OCI-LY3 (cell line): Measurements from ENCODE around the gene CCDC27.
"Not testable (repeated sequence)": the region's sequence is repeated elsewhere in the genome, so short reads cannot be mapped to it uniquely, and the experiment has no call there.

Experiments used
- H2AFZ ChIP-seq: fragments of 200-600, 300-600 bp; shearing (Covaris generic); 2 replicates; pipeline ENCODE4 v1.6.0; 2014; ENCODE audit warnings: antibody characterized with exemption, low read depth, low read length
- H3K27ac ChIP-seq: fragments of 200-600, 300-600 bp; sonication (generic); 2 replicates; pipeline ENCODE4 v1.5.1; 2014; ENCODE audit warnings: mild to moderate bottlenecking, low read length, moderate library complexity, mixed read lengths
- H3K27me3 ChIP-seq: fragments of 200-600, 300-600 bp; sonication (generic); 2 replicates; pipeline ENCODE4 v1.6.1; 2014; ENCODE audit warnings: low read depth, low read length, mixed read lengths
- H3K36me3 ChIP-seq: fragments of 200-600, 300-600 bp; sonication (generic); replicated peaks from 2 replicates; pipeline ENCODE3; 2014; ENCODE audit warnings: low read depth, low read length, mixed read lengths
- H3K4me1 ChIP-seq: fragments of 300-600, 200-600 bp; sonication (generic); 2 replicates; pipeline ENCODE4 v1.6.1; 2014; ENCODE audit warnings: low read length, mixed read lengths
- H3K4me2 ChIP-seq: fragments of 200-600, 300-600 bp; sonication (generic); 2 replicates; pipeline ENCODE4 v1.6.1; 2014; ENCODE audit warnings: low read length, mixed read lengths
- H3K4me3 ChIP-seq: fragments of 300-600, 200-600 bp; sonication (generic); 2 replicates; pipeline ENCODE4 v1.5.1; 2014; ENCODE audit warnings: antibody characterized with exemption, mild to moderate bottlenecking, low read length, moderate library complexity
- H3K79me2 ChIP-seq: fragments of 300-600, 200-600 bp; shearing (Covaris generic); 2 replicates; pipeline ENCODE4 v1.6.1; 2014; ENCODE audit warnings: mild to moderate bottlenecking, low read length, mixed read lengths
- H3K9ac ChIP-seq: fragments of 300-600, 200-600 bp; shearing (Covaris generic); 2 replicates; pipeline ENCODE4 v1.6.0; 2014; ENCODE audit warnings: mild to moderate bottlenecking, low read length, moderate library complexity
- H3K9me3 ChIP-seq: fragments of 200-600, 300-600 bp; shearing (Covaris generic); 2 replicates; pipeline ENCODE4 v1.6.1; 2014; ENCODE audit warnings: low read length, mixed read lengths; ENCODE audit not compliant: insufficient read depth
- H4K20me1 ChIP-seq: fragments of 200-600, 300-600 bp; sonication (generic); 2 replicates; pipeline ENCODE4 v1.6.1; 2016; ENCODE audit warnings: low read length, mixed read lengths; ENCODE audit not compliant: insufficient read depth
- EZH2phosphoT487 ChIP-seq: fragments of 200-600 bp; shearing (Covaris generic); IDR thresholded peaks from 2 replicates; pipeline ENCODE4 v1.6.1; 2018; ENCODE audit warnings: antibody characterized with exemption, mixed run types, low read depth
- TF ChIP-seq, protein P1 (sequence below): fragments of 200-600, 300-600 bp; sonication (generic); IDR thresholded peaks from 2 replicates; pipeline ENCODE4 v1.5.1; 2014; ENCODE audit warnings: antibody characterized with exemption, low read length, low read depth

CCDC27 gene

GRCh38 chr1:3803905-3804626 is 51.8 kb downstream of the CCDC27 start:
- peaks cover 35% of the 10 kb centered on the region for H3K4me1 ChIP-seq
- peak overlapping the region; percentile 52; the same call in 1 of the 2 replicates for H2AFZ ChIP-seq
- H3K9ac ChIP-seq: peak overlapping the region; percentile 23; the same call in 1 of the 2 replicates
- TF ChIP-seq, protein P1, sequence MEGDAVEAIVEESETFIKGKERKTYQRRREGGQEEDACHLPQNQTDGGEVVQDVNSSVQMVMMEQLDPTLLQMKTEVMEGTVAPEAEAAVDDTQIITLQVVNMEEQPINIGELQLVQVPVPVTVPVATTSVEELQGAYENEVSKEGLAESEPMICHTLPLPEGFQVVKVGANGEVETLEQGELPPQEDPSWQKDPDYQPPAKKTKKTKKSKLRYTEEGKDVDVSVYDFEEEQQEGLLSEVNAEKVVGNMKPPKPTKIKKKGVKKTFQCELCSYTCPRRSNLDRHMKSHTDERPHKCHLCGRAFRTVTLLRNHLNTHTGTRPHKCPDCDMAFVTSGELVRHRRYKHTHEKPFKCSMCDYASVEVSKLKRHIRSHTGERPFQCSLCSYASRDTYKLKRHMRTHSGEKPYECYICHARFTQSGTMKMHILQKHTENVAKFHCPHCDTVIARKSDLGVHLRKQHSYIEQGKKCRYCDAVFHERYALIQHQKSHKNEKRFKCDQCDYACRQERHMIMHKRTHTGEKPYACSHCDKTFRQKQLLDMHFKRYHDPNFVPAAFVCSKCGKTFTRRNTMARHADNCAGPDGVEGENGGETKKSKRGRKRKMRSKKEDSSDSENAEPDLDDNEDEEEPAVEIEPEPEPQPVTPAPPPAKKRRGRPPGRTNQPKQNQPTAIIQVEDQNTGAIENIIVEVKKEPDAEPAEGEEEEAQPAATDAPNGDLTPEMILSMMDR: no peak
- no peak for TF ChIP-seq EZH2phosphoT487
- H3K4me2 ChIP-seq: peak overlapping the region; percentile 85
- H3K27ac ChIP-seq: peak overlapping the region; percentile 35
- H3K36me3 ChIP-seq: no peaks in the 10 kb centered on the region
- H3K79me2 ChIP-seq: no peaks in the 10 kb centered on the region
- H4K20me1 ChIP-seq: no peaks in the 10 kb centered on the region
- H3K4me3 ChIP-seq: peak overlapping the region; percentile 70
- peaks cover 12% of the 10 kb centered on the region for H3K27me3 ChIP-seq
- H3K9me3 ChIP-seq: 0 out of 2 replicates have a peak, but pooled peaks cover 3% of the 10 kb centered on the region

- H3K9me3 ChIP-seq, H3K79me2 ChIP-seq, H3K36me3 ChIP-seq, H4K20me1 ChIP-seq: not testable (repeated sequence)
- Histone ChIP-seq H3K4me2 (peak overlapping the region; percentile 85), H3K27ac (peak overlapping the region; percentile 35), H3K4me1 (peaks cover 35% of the 10 kb centered on the region), H3K9ac (peak overlapping the region; percentile 23; the same call in 1 of the 2 replicates), H2AFZ (peak overlapping the region; percentile 52; the same call in 1 of the 2 replicates), H3K4me3 (peak overlapping the region; percentile 70), H3K27me3 (peaks cover 12% of the 10 kb centered on the region)
Observed at GRCh38 chr1:3804627-3804944, 52.3 kb downstream of the CCDC27 start.

GRCh38 chr1:3805038-3805437 is 52.8 kb downstream of the CCDC27 start:
- Histone ChIP-seq H3K4me1 (peaks cover 35% of the 10 kb centered on the region), H3K27ac (no peak overlapping the region; the same call in 1 of the 2 replicates), H3K4me3 (peak overlapping the region; percentile 70), H2AFZ (peak overlapping the region; percentile 0; the same call in 1 of the 2 replicates), H4K20me1 (no peaks in the 10 kb centered on the region), H3K4me2 (peak overlapping the region; percentile 85), H3K79me2 (no peaks in the 10 kb centered on the region), H3K9me3 (0 out of 2 replicates have a peak, but pooled peaks cover 3% of the 10 kb centered on the region), H3K9ac (no peak overlapping the region), H3K27me3 (peaks cover 12% of the 10 kb centered on the region), H3K36me3 (no peaks in the 10 kb centered on the region)
- TF ChIP-seq, protein P1: no peak
- TF ChIP-seq EZH2phosphoT487: no peak

DNA sequence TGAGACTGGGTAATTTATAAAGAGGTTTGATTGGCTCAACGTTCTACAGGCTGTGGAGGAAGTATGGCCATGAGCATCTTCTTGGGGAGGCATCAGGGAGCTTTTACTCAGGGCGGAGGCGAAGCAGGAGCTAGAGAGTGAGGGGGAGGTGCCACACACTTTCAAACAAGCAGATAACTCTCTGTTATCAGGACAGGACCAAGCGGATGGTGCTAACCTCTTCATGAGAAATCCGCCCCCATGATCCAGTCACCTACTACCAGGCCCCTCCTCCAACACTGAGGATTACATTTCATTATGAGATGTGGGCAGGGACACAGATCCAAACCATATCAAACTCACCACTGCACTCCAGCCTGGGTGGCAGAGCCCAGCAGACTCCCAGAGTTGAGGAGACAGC is 55.5 kb downstream of the CCDC27 start:
- TF ChIP-seq, protein P1: no peak
- no peak for TF ChIP-seq EZH2phosphoT487
- Histone ChIP-seq H4K20me1 (no peaks in the 10 kb centered on the region), H3K4me2 (no peak overlapping the region), H3K27me3 (peaks cover 5% of the 10 kb centered on the region), H3K79me2 (no peaks in the 10 kb centered on the region), H3K9me3 (no peaks in the 10 kb centered on the region), H3K4me1 (peaks cover 32% of the 10 kb centered on the region), H2AFZ (no peak overlapping the region), H3K9ac (no peak overlapping the region), H3K36me3 (no peaks in the 10 kb centered on the region), H3K27ac (no peak overlapping the region), H3K4me3 (no peak overlapping the region)
